ENCODE measurements around the gene NADK.
"Not testable (repeated sequence)": the region's sequence is repeated elsewhere in the genome, so short reads cannot be mapped to it uniquely, and the experiment has no call there.

GRCh38 chr1:1738799-1739337, 39.4 kb downstream of the NADK start:
- TF ChIP-seq CTCF, POLR2A (IDR thresholded peaks at IDR 0.05): not testable (repeated sequence)
